ENCODE results near the gene FAM81B. TPM values are rescaled to one million over a fixed set of nuclear protein-coding genes. Genes with fewer than 3 reads are reported as not detected.

Gene FAM81B
- total RNA-seq, 1 donor from 2014 or later = 2.9 TPM

DNA sequence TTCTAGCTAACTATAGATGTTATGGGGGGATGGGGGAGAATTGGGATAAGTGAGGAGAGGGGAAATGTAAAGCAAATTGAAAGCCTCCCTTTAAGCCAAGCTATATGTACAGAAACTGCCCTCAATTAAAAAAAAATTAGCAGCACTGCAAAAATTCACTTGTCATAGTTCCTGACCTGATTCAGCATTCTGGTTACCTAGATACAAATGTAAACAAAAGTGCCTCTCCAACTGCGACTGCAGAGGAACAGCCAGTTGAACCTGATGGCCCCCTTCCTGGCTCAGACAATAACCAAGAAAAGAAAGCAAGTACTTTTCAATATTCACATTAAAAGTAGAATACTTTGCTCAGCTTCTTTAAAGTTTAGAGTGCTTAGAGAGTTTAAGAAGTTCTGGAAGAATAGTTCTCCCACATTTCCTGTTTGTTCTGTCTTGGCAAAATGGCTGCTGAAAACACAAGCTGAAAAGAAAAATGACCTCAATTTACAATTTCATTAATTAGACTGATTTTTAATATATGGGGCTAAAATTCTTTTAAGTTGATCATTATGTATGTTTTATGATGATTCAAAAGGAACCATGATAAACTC lies 1.5 kb downstream of the FAM81B start:
- DNase-seq = no peak
- intact Hi-C loops (cut with micrococcal nuclease) = no loop called here
- ATAC-seq = no peak

DNA sequence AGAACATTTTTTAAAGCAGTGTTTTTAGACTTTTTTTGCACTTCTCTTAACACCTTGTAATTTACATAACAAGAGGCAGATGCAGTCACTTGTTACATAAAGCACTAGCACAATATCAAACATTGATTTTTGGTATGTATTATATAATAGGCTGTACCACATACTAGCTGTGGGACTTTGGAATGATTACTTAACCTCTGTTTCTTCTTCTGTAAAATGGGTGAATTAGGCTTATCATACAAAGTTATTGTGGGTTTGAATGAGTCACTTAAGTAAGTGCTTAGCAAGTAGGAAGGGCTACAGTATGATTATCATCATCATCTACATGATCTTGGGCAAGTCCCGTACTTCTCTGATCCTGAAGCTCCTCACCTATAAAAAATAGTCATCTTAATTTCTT lies 2.1 kb downstream of the FAM81B start:
- no peak for ATAC-seq
- intact Hi-C loops (cut with micrococcal nuclease) = no loop called here
- no peak for DNase-seq

DNA sequence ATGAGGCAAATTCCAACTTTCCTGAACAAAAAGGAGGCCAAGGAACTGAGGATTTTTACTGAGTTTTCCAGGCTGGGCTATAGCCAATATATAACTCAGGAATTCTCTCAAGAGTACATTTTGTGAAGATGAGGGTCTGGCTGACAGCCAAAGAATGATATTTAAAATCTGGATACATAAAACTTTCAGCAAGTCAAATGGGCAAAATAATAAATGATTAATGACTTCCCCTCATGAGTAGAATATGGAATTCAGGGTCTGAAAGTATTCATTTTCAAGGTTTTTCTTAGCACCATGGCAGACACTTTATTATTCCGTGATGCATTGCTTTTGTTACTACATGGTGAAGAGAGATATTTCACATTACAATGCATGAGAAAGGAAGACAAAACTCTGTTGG lies 7.8 kb downstream of the FAM81B start:
- intact Hi-C loops (cut with micrococcal nuclease) = no loop called here
- ATAC-seq (no peak), DNase-seq (no peak)

DNA sequence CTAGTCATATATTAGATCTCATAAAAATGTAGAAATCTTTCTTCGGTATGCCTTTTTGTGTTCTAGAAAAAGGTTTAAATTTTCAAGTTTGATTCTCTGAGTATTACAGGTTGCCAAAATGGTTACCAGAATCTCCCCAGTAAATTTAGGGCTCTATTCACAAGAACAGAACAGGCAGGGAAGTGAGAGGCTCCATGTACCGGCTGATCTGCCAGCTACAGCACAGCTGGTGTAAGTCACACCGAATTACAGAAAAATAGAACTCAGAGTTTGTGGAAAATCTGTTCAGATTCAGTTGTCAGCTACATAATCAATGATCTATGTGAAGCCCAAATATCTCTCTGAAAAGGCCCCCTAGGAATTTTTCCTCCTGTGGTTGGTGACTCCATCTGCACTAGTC lies 10.5 kb downstream of the FAM81B start:
- ATAC-seq (no peak), DNase-seq (no peak)
- intact Hi-C loops (cut with micrococcal nuclease) = no loop called here

DNA sequence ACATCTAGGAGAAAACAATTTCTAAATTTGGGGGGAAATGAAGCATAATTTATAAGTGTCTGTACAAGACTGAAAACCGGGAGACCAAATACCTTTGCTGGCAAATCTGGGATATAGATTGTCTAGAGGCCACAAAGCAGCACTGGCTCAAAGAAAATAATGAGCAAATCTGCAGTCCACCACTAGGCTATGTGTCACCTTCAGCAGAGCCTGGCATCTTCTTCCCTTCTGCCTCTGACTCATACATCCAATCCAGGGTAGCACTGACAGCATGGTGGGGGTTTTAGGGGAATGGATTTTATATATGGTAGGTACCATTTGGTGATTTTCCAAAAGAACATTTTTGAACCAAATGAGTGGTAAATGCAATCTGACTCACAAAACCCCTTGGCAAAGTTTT lies 12.8 kb downstream of the FAM81B start:
- intact Hi-C loops (cut with micrococcal nuclease) = no loop called here
- ATAC-seq (no peak), DNase-seq (no peak)

DNA sequence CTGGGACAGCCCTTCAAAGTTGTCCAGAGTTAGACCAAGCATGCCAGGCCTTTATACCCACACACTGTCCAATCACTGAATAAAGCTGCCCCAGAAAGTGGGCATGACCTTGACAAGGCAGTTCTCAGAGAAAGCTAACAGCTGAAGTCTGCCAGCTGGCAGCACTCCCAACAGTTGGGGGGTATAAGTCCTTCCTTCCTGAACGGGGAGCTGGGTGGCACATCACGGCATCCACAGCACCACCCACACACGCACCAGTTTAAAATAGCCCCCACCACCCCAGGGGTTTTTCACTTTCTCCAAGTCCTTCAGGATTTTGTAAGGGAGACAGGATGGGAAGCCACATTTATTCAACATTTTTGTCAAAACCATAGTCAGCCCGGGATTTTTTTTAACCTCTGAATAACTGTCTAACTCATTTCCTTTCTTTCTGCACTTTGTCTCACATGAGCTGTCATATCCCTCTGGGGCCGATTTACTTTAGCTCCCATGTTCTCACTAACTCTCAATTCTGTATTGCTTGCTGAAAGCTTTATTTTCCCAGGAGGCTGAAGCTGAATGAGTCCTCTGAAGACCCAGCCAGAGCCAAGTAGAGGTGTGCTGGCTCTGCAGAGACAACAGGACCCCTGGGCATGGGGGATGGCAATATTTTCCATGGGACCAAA lies 15.4 kb downstream of the FAM81B start:
- DNase-seq (no peak), ATAC-seq (no peak)
- intact Hi-C loops (cut with micrococcal nuclease) = no loop called here

DNA sequence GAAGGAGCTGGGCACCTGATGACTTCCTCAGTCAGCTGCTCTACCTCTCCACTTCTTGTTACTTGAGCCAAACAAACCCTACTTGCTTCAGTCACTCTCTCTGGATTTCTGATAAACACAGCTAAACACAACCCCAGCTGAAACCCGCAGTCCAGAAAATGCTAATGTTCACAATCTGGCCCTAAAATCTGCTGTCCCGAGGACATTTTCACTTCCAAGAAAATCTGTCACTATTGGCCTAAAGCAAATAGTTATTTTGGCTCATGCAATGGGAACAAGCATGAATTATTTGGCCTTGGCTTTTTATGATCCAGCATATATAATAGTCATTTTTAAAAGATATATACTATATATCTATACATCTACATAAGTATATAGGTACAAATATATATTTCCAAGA lies 19.1 kb downstream of the FAM81B start:
- DNase-seq (no peak), ATAC-seq (no peak)
- intact Hi-C loops (cut with micrococcal nuclease) = no loop called here

DNA sequence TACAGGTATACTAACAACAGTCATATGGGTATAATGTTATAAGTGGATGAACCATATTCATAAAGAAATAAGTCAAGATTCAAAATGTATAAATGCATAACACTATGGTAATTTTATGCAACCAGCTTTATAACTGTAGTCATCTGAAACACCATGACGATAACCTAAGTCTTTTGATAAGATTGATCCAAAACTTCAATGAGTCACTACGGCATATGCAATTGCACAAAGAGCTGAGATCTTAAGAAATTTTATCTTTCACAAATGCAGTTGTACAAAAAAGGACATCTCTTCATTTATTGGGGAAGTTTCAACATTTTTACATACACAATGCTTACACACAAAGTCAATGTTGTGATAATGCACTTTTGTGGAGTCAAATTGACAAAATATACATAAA lies 20.3 kb downstream of the FAM81B start:
- DNase-seq (no peak), ATAC-seq (no peak)
- intact Hi-C loops (cut with micrococcal nuclease) = no loop called here

DNA sequence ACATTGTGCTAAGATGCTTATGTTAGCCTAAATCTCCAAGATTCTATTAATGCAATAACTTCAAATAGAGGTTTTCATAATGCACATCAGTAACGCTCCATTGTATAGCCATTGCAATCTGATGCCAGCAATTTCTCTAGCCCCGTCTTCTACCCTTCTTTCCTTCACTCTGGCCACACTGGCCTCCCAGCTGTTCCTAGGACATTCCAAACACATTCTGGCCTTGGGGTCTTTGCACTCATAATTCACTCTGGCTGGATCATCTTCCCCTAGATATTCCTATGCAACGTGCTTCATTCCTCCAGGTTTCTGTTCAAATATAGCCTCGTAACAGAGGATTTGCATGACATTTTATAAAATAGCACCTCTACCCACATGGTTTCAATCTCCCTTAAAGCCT lies 23.3 kb downstream of the FAM81B start:
- ATAC-seq (no peak), DNase-seq (no peak)
- intact Hi-C loops (cut with micrococcal nuclease) = no loop called here

DNA sequence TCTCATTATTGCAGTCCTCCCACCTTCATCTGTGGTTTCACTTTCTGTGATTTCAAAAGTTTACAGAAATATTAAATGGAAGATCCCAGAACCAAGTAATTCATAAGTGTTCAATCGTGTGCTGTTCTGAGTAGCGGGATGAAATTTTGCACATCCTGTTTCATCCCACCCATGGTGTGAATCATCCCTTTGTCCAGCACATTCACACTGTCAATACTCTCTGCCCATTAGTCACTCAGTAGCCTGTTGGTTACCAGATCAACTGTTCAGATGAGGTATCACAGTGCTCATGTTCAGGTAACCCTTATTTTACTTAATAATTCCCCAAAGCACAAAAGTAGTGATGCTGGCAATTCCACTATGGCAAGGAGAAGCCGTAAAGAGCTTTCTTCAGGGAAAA lies 26.8 kb downstream of the FAM81B start:
- no peak for DNase-seq
- no peak for ATAC-seq
- intact Hi-C loops (cut with micrococcal nuclease) = no loop called here

DNA sequence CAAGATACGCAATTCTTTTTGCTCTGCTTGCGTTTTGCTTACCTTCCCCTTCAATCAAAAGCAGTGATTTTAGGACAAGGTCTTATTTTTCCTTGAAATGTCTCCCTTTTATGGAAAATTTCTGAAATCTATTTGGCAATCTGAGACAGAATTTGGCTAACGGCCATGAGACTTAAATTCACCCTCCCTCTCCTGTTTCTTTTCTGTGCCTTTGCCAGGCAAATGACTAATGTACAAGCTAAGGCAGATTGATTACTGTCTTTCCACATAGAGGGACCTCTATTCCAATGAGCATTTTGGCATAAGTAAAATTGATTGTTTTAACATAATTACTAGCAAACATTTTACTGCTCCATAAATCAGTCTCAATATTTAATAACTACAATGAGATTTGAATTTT lies 31.7 kb downstream of the FAM81B start:
- no peak for ATAC-seq
- intact Hi-C loops (cut with micrococcal nuclease) = no loop called here
- DNase-seq = no peak

DNA sequence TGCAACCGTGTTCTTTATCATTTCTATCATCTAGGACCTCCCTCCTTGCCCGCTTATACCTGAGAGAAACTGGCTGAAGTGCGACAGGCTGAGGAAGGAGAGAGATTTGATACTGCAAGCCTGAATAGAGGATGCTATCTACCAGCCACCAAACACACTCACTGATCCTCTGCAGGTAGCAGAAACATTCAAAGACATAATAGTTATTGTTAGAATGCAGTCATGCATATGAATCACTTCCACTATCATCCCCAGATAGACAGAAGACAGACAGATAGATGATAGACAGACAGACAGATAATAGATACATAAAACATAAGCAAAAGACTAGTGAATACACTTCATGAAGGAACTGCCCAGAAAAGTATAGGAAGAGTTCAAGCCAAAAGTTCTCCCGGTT lies 32.9 kb downstream of the FAM81B start:
- intact Hi-C loops (cut with micrococcal nuclease) = no loop called here
- DNase-seq (no peak), ATAC-seq (no peak)

DNA sequence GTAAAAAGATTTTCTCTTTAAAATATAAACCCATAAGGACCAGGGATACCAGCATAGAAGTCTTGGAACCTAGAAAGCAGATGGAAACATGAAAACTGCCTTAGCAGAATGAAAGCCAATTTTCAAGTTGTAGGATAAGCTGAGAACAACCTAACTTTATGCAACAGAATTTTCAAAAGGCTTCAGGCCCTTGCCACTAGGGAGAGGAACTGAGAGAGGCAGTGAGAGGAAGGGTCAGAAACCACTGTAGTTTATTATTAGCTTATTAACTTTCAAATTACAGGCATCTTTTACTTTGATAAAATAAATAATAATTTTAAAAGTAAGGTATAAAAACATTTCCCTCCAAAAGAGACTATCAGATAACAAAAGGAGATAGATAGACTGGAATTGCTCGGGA lies 33.4 kb downstream of the FAM81B start:
- ATAC-seq (no peak), DNase-seq (no peak)
- intact Hi-C loops (cut with micrococcal nuclease) = no loop called here

DNA sequence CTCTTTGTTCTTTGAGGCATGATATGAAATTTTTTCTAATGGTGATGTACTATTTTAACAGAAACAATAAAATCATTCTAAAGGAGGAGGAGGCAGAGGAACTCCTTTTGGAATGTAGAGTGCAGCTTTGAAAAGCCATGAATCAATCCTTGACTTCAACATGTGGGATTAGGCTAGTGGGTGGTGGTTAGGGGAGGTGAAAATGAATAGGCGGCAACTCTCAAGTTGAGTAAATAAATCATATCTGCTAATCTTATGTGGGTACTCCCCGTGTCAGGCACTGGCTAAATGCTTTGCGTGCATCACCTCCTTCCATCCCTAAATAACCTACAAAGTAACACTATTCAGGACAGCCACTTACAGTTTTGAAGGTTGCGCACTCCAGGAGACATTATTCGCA lies 35.1 kb downstream of the FAM81B start:
- intact Hi-C loops (cut with micrococcal nuclease) = no loop called here
- no peak for DNase-seq
- ATAC-seq = no peak

DNA sequence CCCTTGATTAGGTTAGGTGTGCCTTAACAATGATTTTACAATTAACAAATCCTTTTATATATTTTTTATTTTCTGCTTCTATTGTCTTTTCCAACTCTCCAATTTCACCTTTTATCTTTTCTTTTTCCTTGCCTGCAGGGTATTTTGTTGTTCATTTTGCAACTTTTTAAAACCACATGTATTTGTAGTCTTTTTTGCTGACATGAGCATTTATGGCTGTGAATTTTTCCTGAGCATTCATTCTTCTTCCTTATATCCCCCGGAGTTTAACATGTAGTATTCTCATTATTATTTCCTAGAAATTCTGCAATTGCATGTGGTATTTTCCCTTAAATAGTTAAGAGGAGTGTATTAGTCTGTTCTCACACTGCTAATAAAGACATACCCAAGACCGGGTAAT lies 41.6 kb downstream of the FAM81B start:
- no peak for ATAC-seq
- no peak for DNase-seq

DNA sequence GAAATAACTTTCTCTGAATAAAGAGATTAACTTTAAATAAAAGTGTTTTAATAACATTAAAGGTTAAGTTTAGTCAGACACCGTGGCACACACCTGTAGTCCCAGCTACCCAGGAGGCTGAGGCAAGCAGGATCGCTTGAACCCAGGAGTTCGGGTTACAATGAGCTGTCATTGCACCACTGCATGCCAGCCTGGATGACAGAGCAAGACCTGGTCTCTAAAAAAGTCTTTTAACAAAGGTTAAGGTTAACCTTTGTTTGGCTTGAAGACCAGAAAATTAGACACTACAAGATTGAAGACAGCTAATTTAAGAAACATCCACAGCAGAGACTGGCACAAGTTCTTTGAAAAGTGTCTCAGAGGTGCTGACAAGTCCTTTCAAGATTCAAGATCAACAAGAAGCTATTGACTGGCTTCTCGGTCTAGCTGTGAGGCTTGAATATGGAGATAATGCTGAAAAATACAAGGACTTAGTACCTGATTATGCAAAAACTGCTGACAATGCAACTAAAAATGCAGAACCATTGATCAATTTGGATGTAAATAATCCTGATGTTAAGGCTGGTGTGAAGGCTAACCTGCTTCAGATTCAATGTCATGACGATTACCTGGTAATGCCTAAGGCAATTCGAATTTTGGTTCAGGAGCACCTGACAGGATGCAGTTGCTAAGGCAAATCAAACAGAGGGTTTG lies 48.8 kb downstream of the FAM81B start:
- intact Hi-C loops (cut with micrococcal nuclease) = no loop called here
- DNase-seq = no peak

More for the DNA sequence above, 41.6 kb downstream of the FAM81B start:
- intact Hi-C loops (cut with micrococcal nuclease) = no loop called here

DNA sequence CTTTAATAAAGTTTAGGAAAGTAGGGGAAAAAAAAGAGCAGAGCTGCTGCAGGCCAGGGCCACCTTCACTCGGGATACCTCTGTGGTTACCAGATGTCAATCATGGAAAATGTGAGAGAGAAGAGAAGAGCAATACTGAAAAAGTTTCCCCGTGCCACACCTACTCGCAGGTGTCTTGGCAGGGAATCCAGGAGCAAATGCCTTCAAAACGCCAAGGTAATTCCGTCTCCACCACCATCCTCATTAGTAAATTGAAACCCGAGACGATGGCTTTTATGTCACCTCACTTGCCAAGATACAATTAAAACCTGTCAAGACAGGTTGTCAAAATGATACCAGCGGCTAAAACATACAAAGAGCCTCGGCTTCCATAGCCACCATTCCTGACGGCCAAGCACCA lies 49.7 kb downstream of the FAM81B start:
- intact Hi-C loops (cut with micrococcal nuclease) = no loop called here
- no peak for DNase-seq
- no peak for ATAC-seq

More for the DNA sequence above, 48.8 kb downstream of the FAM81B start:
- no peak for ATAC-seq

DNA sequence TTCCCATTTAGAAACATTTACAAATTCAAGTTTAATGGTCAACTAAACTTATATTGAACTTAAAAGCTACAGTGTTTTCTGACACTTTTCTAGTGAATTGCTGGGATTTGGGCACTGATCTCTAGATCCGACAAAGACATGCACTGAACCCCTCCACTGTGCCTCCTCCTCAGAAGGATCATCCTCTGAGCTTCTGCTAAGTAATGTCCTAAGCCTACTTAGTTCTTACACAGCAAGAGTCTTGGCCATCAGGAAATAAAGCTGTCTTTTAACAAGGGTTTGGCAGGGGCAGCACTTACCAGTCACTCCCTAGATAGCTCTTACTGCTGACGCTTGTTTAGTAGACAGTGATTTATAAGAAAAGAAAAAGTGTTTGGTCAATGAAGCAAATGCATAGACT lies 50.5 kb downstream of the FAM81B start:
- DNase-seq = no peak
- no peak for ATAC-seq
- intact Hi-C loops (cut with micrococcal nuclease) = no loop called here

DNA sequence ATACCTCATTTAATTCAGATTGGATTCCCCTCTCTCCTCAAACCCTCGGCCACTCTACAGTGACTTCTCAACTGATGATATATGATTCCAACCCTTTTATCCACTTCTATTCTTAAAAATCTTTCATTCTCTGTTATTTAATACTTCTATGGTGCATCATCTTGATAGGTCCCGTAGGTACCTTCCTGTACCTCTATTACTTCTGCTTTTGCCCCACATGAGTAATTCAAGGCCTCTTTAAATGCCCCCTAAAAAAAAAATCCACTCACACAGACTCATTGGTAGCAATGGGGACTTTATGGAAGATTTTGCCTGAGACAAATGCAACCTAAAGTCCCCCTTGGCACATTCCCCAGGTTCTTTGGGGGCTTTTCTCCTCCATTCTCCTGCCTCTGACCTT lies 54.3 kb downstream of the FAM81B start:
- DNase-seq (no peak), ATAC-seq (no peak)
- intact Hi-C loops (cut with micrococcal nuclease) = no loop called here

DNA sequence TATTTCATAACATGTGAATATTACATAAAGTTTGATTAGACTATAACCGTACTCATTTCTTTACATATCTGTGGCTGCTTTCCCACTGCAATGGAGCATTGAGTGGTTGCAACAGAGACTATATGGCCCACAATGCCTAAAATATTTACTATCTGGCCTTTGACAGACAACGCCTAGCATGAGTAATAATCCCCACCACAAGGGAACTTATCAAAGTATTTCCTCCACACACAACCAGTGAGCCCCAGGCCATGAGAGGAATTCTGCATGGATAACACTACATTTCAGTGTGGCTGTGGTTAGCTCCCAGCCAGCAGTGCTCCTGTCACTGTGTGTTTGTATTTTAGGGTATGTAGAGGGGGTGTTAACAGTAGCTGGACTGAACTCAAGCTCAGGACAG lies 54.8 kb downstream of the FAM81B start:
- ATAC-seq = no peak
- DNase-seq = no peak
- intact Hi-C loops (cut with micrococcal nuclease) = no loop called here

Measured in left ventricle myocardium superior (tissue), 1 donor.